Sigmoid colon (tissue), 7 donors: ENCODE data around the gene SMYD4. TPM values are rescaled to one million over a fixed set of nuclear protein-coding genes. Genes with fewer than 3 reads are reported as not detected.
"Not testable (repeated sequence)": the region's sequence is repeated elsewhere in the genome, so short reads cannot be mapped to it uniquely, and the experiment has no call there.

Experiments used
- DNase-seq: peaks from one replicate; pipeline ENCODE4 v3.0.0-alpha.2; 2019
- H3K27ac ChIP-seq, 4 donors: fragments of 200-600 bp; sonication (generic); one replicate each; pipeline ENCODE4 v1.5.1; 2016 to 2019; ENCODE audit warnings: mild to moderate bottlenecking in 1 of 4
- H3K27me3 ChIP-seq, 3 donors: fragments of 200-600 bp; sonication (generic); one replicate each; pipeline ENCODE4 v1.5.1; 2019; ENCODE audit warnings: mild to moderate bottlenecking in 1 of 3
- H3K36me3 ChIP-seq, 4 donors: fragments of 200-600 bp; sonication (generic); one replicate each; pipeline ENCODE4 v1.5.1; 2016 to 2019
- H3K4me1 ChIP-seq, 4 donors: fragments of 200-600 bp; sonication (generic); one replicate each; pipeline ENCODE4 v1.5.1; 2017 to 2019
- H3K4me3 ChIP-seq, 4 donors: fragments of 200-600 bp; sonication (generic); one replicate each; pipeline ENCODE4 v1.5.1; 2017 to 2019; ENCODE audit warnings: mild to moderate bottlenecking in 2 of 4, moderate library complexity in 1 of 4
- H3K9me3 ChIP-seq, 4 donors: fragments of 200-600 bp in 3 of 4; sonication (generic) in 3 of 4; one replicate each; pipeline versions ENCODE4 v1.5.1 to v1.6.1; 2013 to 2019
- EP300 ChIP-seq, 4 donors: sonication (generic); formaldehyde crosslinking; IDR thresholded peaks; one replicate each; pipeline ENCODE4 v1.6.1; 2017; ENCODE audit warnings: antibody characterized with exemption in 4 of 4
- POLR2A ChIP-seq, 2 donors: fragments of 450-650 bp; IDR thresholded peaks; one replicate each; pipeline ENCODE4 v1.6.1; 2016; ENCODE audit warnings: antibody characterized with exemption in 2 of 2, mild to moderate bottlenecking in 2 of 2, moderate library complexity in 2 of 2
- POLR2AphosphoS5 ChIP-seq, 4 donors: sonication (generic); formaldehyde crosslinking; IDR thresholded peaks; one replicate each; pipeline ENCODE4 v1.6.1; 2017; ENCODE audit warnings: antibody characterized with exemption in 4 of 4
- WGBS, 2 donors: extraction: QIAGEN DNeasy Blood & Tissue Kit; methylation state at CpG; one replicate each; pipeline ENCODE4 v1.1.7; 2013; 5-methylcytosine and 5-hydroxymethylcytosine counted together
- intact Hi-C: fragments of 100-400 bp; cut with DNase I; formaldehyde crosslinking; loops from one replicate; pipeline ENCODE4 v1.15.1; 2023
- polyA plus RNA-seq, 3 donors: library from polyadenylated mRNA; stranded (reverse); fragments of 200-250 nt; gene quantifications; one replicate each; pipeline ENCODE4 v1.2.3, GENCODE V29; 2013
- total RNA-seq, 4 donors: library from RNA; depleted of rRNA; stranded (reverse); fragments of >200 nt; gene quantifications; one replicate each; pipeline ENCODE4 v1.1.0, GENCODE V29; 2016
- TF ChIP-seq, protein P1 (sequence below), 4 experiments: fragments of 450-650 bp in 3 of 4; fragments of 200-600 bp in 1 of 4; IDR thresholded peaks; one replicate each; pipeline ENCODE4 v1.5.1; 2016 to 2019; ENCODE audit warnings: antibody characterized with exemption in 4 of 4, mild to moderate bottlenecking in 3 of 4, moderate library complexity in 2 of 4
- donor health status: healthy with polysubstance abuse.
- donor health status: Bipolar disorder and iron deficiency.
- donor health status: healthy.

The SMYD4 gene
- total and polyA plus RNA-seq, 7 donors, result 2.4 to 19.1 (median 14.3) TPM

DNA sequence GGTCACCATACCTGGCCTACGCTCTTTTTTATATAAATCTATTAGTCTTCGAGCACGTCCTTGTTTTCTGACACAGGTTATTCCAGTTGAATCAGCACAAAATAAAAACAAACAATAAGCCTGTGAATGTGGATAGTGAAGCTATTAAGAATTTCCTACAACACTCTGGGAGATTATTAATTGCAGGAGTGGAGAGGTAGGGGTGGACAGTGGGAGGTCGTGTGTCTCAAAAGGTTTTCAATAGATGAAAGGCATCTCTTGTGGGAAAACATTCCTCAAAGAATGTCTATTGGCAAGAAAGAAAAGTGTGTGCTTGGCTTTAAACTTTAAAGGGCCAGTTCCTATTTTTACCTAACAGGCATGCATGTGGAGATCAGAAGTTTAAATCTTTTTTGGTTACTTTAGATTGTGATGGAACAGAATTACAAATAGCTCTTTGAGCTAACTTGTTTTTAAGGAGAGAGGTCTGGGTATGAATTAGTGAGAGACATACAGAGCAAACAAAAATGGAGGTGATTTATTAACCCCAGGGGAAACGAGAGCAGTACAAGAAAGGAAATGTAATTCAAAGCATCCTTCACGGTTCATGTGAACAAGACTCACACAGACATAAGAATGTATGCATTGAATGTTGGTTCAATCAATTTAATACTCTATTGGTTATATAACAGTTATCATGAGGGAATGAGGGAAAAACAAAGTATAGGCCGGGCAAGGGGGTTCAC lies 9.0 kb downstream of the SMYD4 start:
- H3K4me3 ChIP-seq, result no peak overlapping the region
- WGBS, 2 donors, result 81 to 82% methylated on average over 7 of the region's 7 CpGs
- H3K36me3 ChIP-seq, result peaks cover 0 to 19% (median 3%) of the 10 kb centered on the region in 4 donors
- H3K4me1 ChIP-seq, result peaks cover 0 to 14% (median 5%) of the 10 kb centered on the region in 4 donors
- H3K27me3 ChIP-seq, result no peaks in the 10 kb centered on the region
- DNase-seq, result no peak
- H3K27ac ChIP-seq, result peak overlapping the region in 2 of 4 donors; percentile 35 to 46
- TF ChIP-seq POLR2AphosphoS5 (IDR thresholded peaks at IDR 0.05) (no peak), EP300 (IDR thresholded peaks at IDR 0.05) (no peak), POLR2A (IDR thresholded peaks at IDR 0.05) (no peak)
- TF ChIP-seq, protein P1, sequence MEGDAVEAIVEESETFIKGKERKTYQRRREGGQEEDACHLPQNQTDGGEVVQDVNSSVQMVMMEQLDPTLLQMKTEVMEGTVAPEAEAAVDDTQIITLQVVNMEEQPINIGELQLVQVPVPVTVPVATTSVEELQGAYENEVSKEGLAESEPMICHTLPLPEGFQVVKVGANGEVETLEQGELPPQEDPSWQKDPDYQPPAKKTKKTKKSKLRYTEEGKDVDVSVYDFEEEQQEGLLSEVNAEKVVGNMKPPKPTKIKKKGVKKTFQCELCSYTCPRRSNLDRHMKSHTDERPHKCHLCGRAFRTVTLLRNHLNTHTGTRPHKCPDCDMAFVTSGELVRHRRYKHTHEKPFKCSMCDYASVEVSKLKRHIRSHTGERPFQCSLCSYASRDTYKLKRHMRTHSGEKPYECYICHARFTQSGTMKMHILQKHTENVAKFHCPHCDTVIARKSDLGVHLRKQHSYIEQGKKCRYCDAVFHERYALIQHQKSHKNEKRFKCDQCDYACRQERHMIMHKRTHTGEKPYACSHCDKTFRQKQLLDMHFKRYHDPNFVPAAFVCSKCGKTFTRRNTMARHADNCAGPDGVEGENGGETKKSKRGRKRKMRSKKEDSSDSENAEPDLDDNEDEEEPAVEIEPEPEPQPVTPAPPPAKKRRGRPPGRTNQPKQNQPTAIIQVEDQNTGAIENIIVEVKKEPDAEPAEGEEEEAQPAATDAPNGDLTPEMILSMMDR (IDR thresholded peaks at IDR 0.05), result no peak
- no peaks in the 10 kb centered on the region for H3K9me3 ChIP-seq
- intact Hi-C loops, result no loop called here

DNA sequence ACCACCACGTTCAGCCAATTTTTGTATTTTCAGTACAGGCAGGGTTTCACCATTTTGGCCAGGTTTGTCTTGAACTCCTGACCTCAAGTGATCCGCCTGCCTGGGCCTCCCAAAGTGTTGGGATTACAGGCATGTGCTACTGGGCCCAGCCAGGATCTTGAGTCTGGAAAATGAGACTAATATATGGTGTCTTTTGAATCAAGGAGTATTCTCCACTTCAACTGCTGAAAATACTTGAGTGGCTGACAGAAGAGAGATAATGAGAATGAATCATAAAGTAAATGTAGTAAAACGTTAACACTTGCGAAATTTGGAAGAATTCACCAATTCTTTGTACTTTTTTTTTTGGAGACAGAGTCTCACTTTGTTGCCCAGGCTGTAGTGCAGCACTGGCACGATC lies 16.6 kb downstream of the SMYD4 start:
- WGBS, 2 donors, result 91% methylated on average over 5 of the region's 5 CpGs
- Histone ChIP-seq H3K4me1 (no peaks in the 10 kb centered on the region), H3K9me3 (no peaks in the 10 kb centered on the region), H3K36me3 (peaks cover 0 to 44% (median 8%) of the 10 kb centered on the region in 4 donors), H3K4me3 (no peak overlapping the region), H3K27me3 (no peaks in the 10 kb centered on the region), H3K27ac (no peak overlapping the region)
- TF ChIP-seq EP300 (IDR thresholded peaks at IDR 0.05) (no peak), POLR2A (IDR thresholded peaks at IDR 0.05) (no peak), POLR2AphosphoS5 (IDR thresholded peaks at IDR 0.05) (no peak)
- TF ChIP-seq, protein P1 (IDR thresholded peaks at IDR 0.05), result no peak
- no peak for DNase-seq
- intact Hi-C loops, result no loop called here

DNA sequence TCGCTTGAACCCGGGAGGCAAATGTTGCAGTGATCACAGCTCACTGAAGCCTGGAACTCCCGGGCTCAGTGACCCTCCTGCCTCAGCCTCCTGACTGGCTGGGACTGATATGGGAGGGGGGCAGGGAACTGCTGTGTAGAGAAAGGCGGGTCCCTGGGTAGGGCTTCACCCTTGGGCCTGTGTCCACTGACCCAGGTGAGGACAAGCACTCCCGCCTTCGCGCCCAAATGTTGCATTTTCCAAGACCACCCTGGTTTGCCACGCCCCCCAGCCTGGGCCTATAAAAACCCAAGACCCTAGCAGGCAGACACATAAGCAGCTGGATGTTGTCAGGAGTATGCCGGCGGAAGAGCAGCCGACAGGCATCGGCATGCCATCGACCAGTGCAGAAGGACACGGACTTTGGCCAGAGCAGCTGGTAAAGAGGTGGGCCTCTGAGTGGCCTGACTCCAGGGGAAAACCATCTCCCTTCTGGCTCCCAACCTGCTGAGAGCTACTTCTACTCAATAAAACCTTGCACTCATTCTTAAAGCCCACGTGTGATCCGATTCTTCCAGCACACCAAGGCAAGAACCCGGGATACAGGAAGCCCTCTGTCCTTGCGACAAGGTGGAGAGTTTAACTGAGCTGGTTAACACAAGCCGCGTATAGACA lies 19.1 kb downstream of the SMYD4 start:
- TF ChIP-seq EP300 (IDR thresholded peaks at IDR 0.05) (no peak), POLR2A (IDR thresholded peaks at IDR 0.05) (no peak), POLR2AphosphoS5 (IDR thresholded peaks at IDR 0.05) (no peak)
- TF ChIP-seq, protein P1 (IDR thresholded peaks at IDR 0.05), result no peak
- H3K27ac ChIP-seq, result no peak overlapping the region
- WGBS, 2 donors, result 80 to 88% methylated on average over 20 of the region's 20 CpGs
- DNase-seq, result no peak
- no peaks in the 10 kb centered on the region for H3K4me1 ChIP-seq
- H3K4me3 ChIP-seq, result no peak overlapping the region
- no peaks in the 10 kb centered on the region for H3K9me3 ChIP-seq
- peaks cover 0 to 44% (median 8%) of the 10 kb centered on the region in 4 donors for H3K36me3 ChIP-seq
- intact Hi-C loops, result no loop called here
- H3K27me3 ChIP-seq, result no peaks in the 10 kb centered on the region

DNA sequence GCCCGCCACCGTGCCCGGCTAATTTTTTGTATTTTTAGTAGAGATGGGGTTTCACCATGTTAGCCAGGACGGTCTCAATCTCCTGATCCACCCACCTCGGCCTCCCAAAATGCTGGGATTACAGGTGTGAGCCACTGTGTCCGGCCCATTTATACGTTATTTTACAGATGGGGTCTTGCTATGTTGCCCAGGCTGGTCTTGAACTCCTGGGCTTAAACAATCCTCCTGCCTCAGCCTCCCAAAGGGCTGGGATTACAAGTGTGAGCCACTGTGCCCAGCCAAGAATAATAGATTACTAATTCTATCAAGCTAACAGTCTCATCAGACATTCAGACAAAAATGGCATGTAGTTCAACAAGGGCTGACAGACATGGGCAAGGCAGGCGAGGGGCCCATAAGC lies 19.9 kb downstream of the SMYD4 start:
- DNase-seq, H3K4me3 ChIP-seq, H3K4me1 ChIP-seq, H3K27me3 ChIP-seq, H3K27ac ChIP-seq, H3K9me3 ChIP-seq, intact Hi-C loops: not testable (repeated sequence)
- 94 to 98% methylated on average over 8 of the region's 8 CpGs for WGBS, 2 donors
- peaks cover 0 to 44% (median 8%) of the 10 kb centered on the region in 4 donors for H3K36me3 ChIP-seq

DNA sequence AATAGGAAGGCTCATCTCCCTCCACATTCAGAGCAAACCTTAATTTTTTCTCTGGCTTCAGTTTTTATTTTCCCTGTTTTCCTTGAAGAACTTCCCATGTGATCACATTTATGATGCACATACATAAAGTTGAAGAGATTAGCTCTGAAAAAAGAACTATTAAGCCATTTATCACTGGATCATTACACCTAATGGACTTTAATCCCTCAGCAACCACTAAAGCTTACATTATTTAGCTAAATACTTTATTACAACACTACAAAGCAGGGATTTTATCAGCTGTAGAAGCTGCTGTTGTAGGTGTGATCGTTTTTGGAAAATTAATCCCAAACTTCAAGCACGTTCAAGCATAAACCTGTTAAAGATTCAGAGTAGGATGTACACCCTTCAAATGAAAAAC lies 21.1 kb downstream of the SMYD4 start:
- H3K36me3 ChIP-seq, result peaks cover 0 to 44% (median 15%) of the 10 kb centered on the region in 4 donors
- H3K9me3 ChIP-seq, result no peaks in the 10 kb centered on the region
- TF ChIP-seq EP300 (IDR thresholded peaks at IDR 0.05), result no peak
- TF ChIP-seq, protein P1 (IDR thresholded peaks at IDR 0.05), result no peak
- no peak for TF ChIP-seq POLR2A (IDR thresholded peaks at IDR 0.05)
- TF ChIP-seq POLR2AphosphoS5 (IDR thresholded peaks at IDR 0.05), result no peak
- H3K27me3 ChIP-seq, result no peaks in the 10 kb centered on the region
- no peak for DNase-seq
- WGBS, 2 donors, result 40 to 70% methylated on average over 2 of the region's 2 CpGs
- intact Hi-C loops, result no loop called here
- no peak overlapping the region for H3K4me3 ChIP-seq
- no peaks in the 10 kb centered on the region for H3K4me1 ChIP-seq
- no peak overlapping the region for H3K27ac ChIP-seq
